AG20443 (cell line): ENCODE data around the gene TUT1.
"Not testable (repeated sequence)": the region's sequence is repeated elsewhere in the genome, so short reads cannot be mapped to it uniquely, and the experiment has no call there.

Experiments used
- DNase-seq: peaks from one replicate; pipeline ENCODE4 v3.0.0; 2012; ENCODE audit warnings: low spot score, mixed read lengths

Gene TUT1

DNA sequence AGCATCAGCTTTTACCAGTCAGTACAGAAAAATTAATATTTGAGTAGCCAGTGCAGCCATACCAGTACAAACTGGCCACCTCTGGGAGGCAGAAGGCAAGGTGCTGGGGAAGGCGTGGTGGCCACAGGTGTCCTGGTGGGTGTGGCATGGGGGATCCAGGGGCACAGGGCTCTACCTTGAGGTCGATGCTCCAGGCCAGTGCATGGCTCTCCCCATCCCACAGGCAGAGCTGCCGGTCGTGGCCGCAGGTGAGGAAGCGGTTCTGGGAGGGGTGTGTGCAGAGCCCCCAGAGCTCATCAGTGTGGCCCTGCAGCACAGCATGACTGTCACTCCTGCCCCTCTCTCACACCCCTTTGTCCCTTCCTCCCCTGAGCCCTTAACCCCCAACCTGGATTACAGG lies 14.1 kb upstream of the TUT1 start:
- DNase-seq, result no peak

DNA sequence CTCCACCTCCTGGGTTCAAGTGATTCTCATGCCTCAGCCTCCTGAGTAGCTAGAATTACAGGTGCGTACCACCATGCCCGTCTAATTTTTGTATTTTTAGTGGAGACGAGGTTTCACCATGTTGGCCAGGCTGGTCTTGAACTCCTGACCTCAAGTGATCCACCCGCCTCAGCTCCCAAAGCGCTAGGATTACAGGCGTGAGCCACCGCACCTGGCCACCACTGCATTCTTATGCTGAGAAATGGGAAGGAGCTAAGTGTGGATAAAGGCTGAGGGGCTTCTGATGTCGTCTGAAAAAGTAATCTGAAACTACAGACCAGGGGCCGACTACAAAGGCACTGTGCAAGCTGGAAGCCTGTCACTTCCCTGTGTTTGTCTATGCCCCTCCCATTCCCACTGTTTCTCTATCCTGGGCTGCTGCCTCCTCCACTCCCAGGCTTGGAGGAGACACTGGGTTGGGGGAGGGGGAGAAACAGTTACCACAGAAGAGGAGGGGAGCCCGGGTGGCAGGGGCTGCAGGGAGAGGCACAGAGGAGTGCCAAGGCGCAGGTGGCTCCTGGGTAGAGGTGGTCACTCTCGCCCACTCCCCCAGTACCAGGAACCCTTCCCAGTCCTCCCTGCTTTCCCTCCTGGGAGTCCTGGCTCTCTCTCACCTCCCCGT lies 13.3 kb upstream of the TUT1 start:
- DNase-seq, result no peak

DNA sequence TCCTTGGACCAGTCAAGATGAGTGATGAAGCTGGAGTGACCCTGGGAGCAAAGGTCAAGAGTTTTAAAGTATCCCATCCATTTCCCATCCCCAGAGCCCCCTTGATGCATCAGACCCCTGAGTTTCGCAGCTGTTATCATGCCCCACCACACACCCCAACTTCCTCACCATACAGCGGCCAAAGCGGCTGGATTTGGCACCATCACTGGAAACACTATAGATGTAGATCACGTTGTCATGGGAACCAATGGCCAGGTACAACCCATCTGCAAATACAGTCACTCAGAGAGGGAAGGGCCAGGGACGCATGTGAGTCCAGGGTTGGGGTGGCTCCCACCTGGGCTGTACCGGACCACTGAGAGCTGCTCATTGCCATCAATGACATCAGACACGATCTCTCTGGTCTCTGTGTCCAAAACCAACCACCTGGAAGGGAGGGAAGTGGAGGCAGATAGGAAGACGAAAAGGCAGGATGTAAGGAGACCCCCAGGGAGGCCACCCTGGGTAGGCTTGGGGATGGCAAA lies 12.5 kb upstream of the TUT1 start:
- DNase-seq, result no peak

DNA sequence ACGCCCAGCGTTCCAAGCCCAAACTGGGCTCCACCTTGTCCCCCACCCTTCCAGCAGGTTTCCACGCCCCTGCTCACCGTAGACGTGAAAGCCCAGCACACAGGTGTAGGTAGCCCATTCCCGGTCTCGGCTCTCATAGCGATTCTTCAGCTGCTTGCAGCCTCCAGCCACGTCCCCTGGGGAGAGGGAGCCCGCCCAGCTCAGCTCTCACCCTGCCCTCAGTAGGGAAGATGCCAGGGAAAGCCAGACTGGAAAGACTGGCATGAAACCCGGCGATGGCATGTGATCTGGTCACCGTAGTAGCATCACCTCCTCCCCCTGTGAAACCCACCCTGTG lies 11.7 kb upstream of the TUT1 start:
- DNase-seq, result no peak

DNA sequence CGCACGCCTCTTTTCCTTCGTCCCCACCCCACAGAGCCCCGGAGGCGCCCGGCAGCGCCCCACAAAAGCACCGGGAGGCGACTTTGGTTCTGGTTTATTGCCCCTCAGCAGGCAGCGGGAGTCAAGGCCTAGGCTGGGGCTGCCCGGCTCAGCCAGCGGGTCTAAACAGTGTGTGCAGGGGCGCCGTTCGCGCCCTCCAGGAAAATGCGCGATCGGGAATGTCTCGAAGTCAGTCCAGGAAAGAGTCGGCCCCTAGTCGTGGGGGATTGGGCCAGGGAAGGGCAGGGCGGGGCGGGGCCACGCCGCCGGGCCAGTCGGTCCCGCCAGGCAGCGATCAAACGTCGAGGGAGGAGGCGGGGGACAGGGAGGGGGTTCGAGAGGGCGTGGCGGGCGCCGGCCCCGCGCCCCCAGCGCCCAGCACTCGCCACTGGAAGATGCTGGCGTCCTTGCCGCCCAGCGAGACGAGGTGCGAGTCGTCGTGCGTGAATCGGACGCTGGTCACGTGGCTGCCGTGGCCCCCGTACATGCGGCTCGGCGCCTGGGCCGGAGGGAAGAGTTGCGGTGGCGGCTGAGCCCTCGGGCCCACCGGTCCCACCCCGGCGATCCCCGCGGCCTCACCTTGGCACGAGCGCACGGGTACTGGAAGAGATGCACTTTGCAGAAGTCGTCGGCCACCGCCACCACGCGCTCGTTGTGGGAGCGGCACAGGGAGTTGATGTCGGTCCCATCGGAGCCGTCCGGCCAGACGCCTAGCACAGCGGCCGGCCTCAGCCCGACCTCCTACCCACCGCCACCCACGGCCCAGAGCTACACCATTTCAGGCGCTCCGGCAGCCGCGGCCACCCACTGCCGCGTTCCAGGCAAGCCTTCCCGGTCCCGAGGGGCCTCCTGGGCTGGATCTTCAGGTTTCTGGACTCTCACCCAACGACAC lies 11.1 kb upstream of the TUT1 start:
- peak; percentile 47 for DNase-seq

DNA sequence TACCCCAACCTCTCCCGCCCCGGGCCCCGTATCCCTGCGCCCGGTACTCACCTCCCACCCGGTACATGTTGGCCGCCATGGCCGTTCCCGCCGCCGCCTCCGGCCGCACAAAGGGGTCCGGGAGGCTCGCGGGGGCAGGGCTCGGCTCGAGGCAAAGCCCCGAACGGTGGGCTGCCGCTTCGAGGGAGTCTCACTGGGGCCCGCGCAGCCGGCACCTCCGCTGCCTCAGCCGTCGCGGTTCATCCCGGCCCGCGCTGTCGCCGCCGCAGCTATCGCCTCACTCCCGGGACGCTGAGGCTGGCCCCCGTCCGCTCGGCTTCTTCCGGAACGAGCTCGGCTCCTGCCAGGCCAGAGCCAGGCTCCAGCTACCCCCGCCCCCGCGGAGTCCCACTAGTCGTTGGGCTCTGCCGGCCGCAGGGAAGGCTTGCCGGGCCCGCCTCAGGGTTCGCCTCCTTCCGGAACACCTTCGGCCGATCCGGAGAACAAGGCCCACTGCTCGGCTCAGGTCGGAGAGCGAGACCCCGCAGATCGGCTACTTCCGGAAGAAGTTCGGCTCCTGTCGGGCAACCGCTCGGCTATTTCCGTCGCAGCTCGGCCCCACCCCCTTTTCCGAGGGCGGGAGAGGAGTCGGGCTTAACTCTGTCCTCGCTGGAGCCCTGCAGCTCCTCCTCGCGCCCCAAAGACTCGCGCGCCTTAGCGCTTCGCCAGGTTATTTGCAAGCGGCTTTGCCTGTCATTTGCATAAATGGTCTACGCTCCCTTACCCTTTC lies 10.2 kb upstream of the TUT1 start, which contains the start of gene MTA2:
Gene MTA2 (minus strand): TSS at position 494 of the 769 bp plus-strand sequence. CDS start 415 bp downstream, at position 79.
- DNase-seq, result peak; percentile 96

DNA sequence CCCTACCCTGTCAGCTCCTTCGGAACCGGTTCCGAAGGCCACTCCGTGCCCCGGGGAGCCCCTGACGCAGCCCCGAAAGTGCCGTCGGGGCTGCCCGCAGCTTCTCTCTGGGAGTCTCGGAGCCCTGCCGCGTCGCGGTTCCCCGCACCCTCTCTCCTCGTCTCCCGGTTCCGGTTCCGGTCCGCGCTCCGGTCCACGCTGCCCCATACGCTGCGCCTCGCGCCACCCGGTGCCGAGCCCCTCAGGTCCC lies 9.7 kb upstream of the TUT1 start:
- DNase-seq, result peak; percentile 55

DNA sequence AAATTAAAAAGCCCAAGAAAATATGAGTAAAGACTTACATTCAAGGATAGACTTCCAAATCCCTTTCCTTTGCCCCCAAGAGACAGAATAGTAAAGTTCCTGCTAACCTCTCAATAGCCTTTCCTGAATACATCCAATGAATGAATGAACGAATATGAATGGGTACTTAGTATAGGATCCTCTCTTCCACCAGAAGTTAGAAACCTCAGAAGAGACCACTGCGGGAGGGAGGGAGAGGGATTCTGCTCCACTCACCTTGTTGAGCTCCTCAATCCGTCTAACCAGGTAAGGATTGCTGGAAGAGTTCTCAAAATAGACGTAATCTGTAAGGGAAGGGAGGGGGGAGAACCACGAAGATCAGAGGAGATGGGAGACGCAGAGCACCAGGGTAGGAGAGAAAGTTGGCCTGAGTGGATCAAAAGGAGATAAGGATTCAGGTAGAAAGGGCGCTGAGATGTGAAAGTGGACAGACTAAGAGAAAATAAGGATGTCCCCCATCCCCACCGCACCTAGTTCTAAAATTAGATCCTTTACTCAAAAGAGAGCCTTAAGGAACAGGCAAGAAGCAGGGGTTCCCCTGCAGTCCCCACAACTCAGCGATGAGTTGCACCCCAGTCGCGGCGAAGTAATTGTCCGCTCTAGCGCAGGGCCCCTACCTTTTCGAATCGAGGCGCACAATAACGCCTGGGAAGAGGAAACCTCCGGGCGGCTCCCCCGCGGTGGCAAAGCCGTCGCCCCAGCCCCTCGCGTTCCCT lies 9.2 kb upstream of the TUT1 start:
- no peak for DNase-seq

DNA sequence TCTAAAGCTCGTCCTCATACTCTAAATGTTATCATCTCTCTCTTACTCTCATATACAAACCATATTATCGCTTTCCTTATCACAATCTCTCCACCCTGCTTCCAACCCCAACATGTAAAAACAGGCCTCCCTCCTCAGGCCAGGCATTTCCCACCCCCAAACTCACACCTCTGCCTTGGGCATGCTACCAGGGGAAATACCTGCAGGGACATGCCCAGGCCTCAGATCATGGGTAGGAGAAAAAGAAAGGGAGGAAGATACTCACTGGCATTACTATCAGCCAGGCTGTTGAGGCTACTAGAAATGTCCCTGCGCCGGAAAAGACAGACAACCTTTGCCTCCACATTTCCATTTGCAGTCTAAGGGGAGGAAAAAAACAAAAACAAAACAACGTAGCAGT lies 8.6 kb upstream of the TUT1 start:
- DNase-seq, result no peak

DNA sequence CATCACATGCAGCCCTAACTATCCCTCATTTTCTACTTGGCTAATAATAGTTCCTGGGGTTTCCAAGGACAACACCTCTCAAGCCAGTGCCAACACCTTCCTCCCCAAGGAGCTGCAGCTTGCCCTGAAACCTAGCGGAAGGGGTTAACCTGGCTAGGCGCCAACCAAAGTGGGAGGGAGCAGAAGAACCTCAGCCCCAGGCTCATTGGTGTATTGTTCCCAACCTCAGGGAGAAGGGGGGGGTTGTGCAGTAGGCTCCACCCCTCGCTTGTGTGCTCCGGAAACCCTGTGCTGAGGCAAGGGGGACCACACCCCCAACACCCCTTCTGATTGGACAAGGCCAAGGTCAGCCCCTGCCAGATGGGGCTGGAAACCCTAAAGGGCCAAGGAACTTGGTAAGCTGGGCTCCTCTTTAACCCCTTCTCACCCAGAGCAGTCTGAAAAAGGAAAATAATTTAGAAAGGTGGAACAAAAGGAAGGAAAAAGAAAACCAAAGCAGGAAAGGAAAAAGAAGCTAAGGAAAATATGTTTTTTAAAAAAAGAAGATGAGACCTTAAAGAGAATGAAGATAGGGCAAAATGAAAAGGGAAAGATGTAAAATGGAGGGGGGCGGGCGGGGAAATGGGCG lies 7.9 kb upstream of the TUT1 start:
- DNase-seq, result peak; percentile 98

DNA sequence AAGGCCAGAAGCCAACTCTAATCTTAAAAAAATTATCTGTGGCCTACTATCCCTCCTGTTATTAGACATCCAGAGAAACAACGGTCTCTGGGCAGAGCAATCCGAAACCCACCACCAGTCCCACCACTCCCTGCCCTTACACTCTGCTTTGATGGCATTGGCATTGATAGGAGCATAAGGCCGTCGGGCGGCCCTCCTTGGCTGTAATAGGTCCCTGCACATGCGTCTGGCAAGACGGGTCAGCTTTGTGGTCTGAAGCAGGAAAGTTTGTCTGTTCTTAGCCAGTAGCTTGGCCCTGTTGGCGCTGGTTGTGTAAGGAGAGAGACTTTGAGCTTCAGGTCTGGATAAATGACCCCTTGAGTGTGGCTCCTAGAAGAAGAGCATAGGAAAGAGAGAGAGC lies 3.8 kb upstream of the TUT1 start:
- no peak for DNase-seq

DNA sequence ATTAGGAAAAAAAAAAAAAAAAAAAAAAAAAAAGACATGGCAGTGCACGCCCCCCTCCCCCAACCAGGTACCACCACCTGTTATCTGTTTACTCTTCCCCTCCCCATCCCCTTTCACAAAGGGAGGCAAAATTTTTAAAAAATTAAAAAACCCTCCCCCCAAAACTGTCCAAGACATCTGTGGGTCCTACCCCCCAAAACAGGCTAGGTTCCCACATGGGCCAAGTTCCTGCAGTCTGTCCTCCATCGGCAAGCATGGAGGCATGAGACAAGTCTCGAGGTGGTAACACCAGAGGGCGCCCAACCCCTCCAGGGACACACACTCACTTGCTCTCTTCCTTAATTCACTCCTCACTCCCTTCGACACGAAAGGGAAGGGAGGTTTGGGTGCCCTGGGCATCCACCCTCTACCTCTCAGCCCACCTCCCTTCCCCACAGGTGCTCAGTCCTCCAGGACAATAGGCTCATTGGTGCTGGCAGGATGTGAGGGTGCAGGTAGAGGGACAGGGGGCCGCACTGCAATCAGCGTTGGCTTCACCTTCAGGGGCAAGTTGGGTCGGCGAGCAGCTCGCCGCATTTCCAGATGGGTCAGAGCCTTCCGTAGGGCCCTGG lies 2.2 kb upstream of the TUT1 start:
- peak; percentile 69 for DNase-seq

DNA sequence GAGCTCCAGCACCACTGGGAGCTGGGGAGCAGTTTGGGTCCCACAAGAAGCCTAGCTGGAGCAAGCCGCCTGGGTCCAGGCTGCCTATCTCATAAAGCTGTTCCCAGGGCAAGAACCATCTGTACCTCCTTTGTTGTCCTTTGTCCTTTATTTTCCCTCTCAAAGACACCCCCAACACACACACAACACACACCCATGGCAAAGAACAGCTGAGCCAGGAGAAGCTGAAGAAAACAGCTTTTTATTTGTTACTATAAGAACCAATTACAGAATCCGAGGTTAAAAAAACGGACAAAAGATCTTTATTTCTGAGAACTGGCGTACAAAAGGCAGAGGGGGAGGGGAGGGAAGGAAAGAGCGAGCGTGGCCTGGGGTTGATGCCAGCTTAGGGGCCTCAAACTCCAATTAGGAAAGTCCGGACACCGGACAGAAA lies 1.7 kb upstream of the TUT1 start:
- DNase-seq, result no peak

DNA sequence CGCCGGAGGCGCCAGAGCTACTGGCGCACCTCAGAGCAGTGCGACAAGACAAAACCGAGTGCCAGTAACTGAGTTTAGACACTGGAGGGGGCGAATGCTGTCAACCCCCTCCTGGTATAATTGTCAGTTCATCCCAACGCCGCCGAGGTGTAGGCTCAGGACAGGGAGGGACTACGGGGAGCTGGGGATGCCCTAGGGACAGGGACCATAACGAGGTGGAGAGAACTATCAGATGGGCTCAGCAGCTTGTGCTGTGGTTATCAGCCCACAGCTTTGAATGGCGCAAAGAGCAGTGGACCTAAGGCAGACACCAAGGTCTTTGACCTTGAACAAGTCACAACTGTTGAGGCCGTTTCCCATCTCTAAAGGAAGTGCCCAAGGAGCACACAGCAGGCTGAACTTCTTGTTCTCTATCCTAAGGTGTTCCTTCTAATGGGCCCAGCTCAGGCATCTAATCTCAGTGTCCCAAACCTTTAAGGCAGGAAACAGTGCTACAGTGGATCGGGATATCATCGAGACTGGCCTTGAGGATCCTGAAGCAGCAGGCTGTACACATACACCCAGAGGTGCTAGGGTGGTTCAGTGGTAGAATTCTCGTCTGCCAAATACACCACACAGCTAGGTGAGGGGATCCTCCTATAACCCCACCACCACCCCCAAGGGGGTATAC lies 958 bp upstream of the TUT1 start:
- DNase-seq, result no peak

DNA sequence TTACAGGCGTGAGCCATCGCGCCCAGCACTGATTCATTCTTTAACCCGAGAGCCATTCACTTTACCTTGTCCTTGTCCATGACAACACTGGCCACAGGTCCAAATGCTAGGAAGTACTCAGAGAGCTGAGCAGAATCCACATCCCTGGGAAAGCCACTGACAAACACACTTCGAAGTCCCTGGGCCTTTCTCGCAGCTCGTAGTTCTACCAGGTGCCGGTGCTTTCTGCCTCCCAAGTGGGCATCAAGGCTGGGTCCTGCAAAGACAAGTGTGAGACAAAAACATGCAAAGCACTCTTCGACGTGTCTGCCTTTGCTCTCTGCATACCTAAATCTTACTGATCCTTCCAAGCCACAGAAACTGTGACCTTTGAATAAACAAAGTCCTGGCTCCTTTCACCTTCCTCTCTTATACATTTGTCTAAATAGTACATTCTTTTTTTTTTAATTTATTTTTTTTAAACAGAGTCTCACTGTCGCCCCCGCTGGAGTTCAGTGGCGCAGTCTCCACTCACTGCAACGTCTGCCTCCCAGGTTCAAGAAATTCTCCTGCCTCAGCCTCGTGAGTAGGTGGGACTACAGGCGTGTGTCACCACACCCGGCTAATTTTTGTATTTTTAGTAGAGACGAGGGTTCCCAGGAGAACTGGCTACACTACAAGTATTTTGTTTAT lies 2.2 kb downstream of the TUT1 start:
- no peak for DNase-seq

DNA sequence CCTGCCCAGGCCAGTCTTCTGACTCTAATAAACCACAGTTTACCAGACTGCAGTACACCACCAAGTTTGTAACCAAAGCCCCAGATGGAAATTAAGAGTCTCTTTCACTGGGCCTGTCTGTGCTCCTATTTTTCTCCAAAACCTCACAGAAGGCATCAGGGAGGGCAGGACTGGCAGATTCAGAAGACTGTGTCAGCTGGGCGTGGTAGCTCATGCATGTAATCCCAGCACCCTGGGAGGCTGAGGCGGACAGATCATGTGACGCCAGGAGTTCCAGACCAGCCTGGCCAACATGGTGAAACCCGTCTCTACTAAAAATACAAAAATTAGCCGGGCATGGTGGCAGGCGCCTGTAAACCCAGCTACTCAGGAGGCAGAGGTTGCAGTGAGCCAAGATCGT lies 6.0 kb downstream of the TUT1 start:
- DNase-seq, result not testable (repeated sequence)

DNA sequence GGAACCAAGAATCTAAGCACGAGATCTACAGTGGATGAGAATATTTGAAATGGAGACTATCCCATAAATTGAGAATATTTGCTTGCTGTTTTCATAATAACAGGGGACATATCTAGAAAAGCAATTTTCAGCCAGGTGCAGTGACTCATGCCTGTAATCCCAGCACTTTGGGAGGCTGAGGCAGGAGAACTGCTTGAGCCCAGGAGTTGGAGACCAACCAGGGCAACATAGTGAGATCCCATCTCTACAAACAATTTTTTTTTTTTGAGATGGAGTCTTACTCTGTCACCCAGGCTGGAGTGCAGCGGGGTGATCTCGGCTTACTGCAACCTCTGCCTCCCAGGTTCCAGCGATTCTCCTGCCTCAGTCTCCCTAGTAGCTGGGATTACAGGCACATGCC lies 9.6 kb downstream of the TUT1 start:
- DNase-seq, result not testable (repeated sequence)

DNA sequence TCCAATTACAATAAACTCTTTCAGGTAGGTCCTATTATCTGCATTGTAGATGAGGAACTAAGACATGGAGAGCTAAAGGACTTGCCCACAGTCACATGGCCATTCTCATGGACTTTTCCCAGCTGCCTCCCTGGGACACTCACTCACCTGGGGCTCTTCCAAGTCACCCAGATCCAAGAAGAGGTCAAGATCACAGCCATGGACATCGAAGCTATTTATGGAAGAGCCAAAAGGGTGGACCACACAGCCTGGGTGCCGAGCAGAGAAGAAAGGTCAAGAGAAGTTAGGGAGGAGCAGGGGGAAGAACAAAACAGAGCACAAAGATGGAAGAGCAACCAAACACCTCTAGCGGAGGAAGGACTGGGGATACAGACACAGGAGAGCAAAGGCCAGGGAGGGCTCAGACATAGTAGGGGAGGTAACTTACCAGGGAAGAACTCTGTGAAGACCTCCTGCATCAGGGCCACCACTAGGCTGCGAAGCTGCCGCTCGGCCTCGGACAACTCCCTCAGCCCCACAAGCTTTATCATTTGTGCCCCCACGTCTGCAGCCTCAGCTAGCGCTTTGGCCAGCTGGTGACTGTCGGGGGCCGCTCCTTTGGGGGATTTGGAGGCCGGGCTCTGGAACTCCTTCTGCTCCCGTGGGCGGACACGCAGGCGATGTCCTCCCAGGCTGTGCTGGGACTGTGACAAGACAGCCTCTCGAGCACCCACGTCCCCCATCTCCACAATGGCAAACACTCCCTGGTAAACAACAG lies 10.2 kb downstream of the TUT1 start:
- no peak for DNase-seq

DNA sequence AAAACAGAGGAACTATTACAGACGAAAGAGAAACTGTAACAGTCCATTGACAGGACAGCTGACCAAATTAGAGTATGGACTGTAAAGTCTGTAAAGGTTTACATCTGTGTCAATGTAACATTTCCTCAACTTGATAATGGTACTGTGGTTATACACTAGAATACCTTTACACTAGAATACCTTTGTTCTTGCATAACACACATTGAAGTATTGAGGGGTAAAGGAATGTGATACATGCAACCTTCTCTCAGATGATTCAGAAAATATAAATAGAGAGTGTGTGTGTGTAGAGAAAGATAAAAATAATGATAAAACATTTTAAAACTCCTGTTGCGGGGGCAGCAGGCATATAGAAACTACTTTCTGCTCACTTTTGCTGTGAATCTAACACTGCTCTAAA lies 12.1 kb downstream of the TUT1 start:
- no peak for DNase-seq
